ENCODE data around the gene NKIRAS1.
"Not testable (repeated sequence)": the region's sequence is repeated elsewhere in the genome, so short reads cannot be mapped to it uniquely, and the experiment has no call there.

NKIRAS1 gene

DNA sequence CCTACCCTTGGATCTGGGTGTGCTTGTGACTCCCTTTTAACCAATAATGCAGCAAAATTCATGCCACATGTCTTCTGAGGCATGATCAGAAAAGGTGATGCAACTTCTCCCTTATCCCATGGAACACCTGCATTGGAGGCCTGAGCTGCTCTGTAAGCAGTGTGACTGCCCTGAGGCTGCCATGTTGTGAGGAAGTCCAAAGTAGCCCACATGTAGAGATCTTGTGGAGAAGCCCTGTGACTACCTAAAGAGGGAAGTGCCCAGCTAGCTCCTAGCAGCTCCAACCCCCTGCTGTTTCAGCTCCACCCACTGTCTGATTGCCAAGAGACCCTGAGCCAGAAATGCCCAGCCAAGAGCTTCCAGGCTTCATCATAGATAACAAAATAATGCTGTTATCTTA is 21.9 kb upstream of the NKIRAS1 start:
- DNase-seq: no peak

DNA sequence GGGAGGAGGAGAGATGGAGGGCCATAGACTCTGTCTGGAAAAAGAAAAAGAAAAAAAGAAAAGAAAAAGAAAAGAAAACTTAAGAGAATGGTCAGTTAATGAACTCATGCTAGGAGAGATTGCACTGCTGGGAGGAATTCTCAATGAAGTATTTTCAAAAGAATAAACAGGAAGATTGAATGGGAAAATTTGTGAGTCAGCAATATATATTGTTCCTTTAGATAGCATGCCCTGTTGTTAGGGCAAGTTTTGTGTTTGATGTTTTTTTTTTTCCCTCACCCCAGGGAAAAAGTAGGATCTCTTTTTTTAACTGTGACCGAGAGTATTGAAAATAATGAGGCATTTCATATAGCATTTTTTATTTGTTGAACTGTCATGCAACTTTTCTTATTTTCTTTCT is 20.5 kb upstream of the NKIRAS1 start:
- DNase-seq: no peak

DNA sequence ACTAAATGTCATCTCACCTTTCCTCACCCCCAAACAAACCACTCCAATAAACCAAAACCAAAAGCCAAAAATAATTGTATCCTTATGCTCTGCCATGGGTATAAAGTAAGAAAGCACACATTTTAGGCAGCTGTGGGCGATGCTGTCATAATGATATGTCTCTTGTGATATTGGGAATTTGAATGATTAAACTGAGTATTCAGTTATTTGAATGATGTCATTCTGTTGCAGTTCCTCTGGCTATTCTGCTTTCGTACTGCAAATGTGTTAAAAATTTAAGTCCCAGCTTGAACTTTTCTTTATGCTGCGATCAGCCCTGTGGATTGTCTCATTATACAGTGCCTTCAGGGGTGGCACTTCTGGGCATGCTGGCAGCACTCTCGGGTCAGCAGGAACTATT is 17.5 kb upstream of the NKIRAS1 start:
- DNase-seq: no peak

DNA sequence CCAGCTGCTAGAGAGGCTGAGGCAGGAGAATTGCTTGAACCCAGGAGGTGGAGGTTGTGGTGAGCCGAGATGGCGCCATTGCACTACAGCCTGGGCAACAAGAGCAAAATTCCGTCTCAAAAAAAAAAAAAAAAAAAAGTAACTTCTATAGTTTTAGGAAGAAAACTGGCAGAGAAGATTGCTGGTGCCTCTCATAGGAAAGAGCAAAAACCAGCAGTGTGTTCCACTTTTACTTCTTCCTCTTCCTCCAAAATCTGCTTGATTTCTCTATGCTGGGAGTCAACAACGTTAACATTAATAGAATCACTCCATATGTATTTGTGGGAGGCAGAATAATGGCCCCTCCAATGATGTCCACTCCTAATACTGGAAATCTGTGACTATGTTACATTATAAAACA is 15.8 kb upstream of the NKIRAS1 start:
- DNase-seq: no peak

DNA sequence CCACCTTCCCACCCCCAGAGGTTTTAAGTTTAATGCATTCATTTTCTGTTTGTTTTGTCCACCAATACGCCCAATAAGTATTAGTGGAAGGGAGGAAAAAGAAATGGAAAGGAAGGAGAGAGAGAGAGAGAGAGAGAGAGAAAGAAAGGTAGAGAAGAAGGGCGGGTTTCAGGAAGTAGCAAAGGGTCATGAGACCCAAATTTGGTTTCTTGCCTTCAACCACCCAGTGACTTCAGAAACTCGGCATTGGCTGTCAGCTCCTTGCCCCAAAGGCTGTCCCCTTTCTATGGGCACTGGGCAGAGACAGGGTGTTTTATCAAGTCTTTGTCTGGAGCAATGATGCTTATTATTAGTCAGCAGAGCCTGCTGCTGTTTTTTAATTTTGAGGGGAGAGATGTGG is 14.8 kb upstream of the NKIRAS1 start:
- no peak for DNase-seq

DNA sequence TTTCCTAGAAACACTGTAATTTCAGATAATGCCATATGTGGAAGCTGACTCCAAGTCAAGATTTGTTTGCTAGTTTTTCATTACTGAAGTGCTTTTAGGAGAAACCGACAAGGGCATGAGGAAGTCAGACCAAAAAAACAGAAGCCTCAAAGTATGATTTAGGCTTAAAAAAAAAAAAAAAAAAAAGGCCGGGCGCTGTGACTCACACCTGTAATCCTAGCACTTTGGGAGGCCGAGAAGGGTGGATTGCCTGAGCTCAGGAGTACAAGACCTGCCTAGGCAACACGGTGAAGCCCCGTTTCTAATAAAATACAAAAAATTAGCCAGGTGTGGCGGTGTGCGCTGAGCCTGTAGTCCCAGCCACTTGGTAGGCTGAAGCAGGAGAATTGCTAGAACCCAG is 11.7 kb upstream of the NKIRAS1 start:
- DNase-seq: no peak

DNA sequence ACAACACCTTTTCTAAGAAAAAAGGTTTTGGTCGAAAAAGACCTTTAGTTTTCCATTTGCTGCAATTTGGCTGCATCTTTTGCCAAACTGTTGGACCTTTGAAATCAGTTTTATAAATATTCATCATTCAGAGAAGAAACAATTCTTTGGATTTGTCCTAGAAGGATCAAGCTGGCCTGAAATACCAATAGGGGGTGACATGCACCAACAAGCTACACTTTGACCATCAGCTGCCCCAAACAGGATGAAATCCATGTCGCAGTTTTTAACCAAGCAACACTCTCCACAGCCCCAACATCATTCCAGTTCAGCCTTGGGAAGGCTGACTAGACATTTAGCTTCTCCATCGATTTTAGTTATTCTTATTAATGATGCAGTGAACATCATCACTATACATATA is 9.9 kb upstream of the NKIRAS1 start:
- DNase-seq: no peak

DNA sequence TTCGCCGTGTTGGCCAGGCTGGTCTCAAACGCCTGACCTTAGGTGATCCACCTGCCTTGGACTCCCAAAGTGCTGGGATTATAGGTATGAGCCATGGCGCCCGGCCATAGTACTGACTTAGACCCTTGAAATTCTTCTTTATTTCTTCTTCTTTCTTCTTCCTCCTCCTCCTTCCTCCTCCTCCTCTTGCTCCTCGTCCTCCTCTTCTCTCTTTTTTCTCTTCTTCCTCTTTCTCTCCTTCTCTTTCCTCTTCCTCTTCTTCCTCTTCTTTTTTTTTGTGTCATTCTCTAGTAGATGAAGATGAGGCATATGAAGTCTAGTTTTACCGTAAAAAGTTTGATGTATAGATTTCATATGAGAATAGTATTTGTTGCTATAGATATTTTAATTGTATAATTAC is 9.5 kb upstream of the NKIRAS1 start:
- DNase-seq: no peak

DNA sequence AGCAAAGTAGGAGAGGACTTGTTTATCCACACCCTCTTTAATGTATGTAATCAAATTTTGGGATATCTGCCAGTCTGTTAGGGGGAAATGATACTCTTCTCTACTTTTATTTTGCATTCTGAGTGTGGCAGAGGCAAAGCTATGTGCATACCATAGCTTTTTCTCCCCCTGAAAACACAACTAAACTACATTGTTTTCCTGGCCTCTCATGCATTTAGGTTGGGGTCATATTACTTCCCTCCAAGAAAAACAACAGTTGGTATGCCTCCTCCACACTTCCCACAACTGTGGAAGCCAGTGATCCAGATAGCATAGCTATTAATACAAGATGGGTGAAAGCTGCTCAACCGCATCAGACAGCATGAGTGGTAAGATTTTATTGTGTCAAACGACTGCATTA is 7.0 kb upstream of the NKIRAS1 start:
- no peak for DNase-seq

DNA sequence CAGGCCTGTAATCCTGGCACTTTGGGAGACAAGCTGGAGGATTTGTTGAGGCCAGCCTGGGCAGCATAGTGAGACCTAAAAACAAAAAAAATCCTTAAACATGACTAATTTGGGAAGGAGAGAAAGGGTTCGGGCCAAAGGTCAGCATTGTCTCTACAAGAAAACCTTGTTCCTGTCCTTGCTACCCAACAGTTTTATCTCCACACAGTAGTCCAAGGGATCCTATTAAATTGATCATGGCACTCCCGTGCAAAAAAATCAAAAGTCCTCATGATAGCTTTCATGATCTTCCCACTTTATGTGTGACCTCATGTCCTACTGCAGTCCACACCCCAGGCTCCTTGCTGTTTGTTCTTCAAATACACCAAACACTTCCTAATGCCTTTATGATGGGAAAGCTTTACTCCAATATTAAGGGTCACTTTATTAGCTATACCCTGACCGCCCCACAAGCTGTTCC is 4.3 kb upstream of the NKIRAS1 start:
- DNase-seq: no peak

DNA sequence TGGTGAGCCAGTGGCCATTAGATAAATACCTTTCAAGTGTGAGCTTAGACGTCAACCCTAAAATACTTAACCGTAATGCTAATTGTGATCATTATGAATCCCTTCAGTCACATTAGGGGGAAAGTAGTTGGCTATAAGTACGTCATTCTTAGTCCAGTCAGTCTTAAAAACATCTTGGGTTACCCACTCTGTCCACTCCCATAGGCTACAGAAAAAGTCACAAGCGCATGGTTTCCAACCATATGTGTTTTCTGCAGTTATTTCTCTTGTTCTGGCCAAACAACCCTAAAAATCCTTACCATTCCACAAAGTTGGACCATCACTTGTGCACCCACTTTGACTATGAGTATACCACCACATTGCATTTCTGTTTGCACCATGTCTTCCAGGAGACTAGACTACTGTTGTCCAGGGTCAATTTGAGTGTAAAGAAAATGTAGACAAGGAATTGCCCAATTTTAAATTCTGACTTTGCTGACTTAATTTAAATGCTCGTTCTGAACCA is 3.4 kb upstream of the NKIRAS1 start:
- DNase-seq: no peak

DNA sequence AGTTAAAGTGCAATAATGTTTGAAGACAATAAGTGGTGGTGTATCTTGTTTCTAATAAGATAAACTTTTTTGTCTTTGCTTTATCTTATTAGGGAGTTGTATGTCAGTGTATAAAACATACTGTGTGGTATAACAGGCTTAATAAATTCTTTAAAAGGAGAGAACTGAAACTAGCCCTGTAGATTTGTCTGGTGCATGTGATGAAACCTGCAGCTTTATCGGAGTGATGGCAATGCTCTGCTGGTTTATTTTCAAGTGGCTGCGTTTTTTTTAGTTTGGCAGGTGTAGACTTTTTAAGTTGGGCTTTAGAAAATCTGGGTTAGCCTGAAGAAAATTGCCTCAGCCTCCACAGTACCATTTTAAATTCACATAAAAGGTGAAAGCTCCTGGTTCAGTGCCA is 2.8 kb upstream of the NKIRAS1 start:
- DNase-seq: no peak

DNA sequence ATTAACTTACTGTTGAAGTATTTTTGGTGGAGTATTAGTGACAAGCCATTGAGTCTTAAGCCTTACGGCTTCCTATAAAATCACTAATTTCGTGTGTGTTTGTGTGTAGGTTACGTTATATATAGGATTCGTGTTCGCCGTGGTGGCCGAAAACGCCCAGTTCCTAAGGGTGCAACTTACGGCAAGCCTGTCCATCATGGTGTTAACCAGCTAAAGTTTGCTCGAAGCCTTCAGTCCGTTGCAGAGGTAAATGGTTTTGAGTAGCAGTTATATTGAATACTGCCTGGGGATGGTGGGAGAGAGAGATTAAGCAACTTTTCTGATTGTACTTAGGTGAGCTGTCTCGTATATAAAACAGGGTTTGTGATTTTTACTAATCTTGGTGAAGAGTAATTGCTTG is 1.5 kb upstream of the NKIRAS1 start:
- DNase-seq: not testable (repeated sequence)

DNA sequence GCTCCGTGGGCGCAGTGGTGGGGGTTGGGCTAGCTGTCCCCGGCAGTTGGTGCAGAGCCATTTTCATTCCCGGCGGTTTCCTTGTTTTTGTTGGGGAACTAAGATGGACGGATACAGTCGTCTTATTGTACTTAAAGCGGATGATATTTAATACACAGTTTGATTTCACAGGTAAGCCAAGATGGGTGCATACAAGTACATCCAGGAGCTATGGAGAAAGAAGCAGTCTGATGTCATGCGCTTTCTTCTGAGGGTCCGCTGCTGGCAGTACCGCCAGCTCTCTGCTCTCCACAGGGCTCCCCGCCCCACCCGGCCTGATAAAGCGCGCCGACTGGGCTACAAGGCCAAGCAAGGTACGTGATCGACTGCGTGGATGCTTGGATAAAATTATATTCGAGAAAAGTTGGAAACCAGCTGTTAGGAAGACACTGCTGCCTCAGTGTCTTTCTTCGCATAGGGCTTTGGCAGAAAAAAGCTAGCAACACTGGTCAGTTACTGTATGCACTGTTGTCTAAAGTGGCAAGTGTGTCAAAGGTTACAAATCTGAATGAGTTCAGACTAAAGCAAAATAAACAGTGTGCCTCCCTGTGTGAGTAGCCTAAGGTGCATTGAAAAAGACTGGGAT is 1.0 kb upstream of the NKIRAS1 start:
- not testable (repeated sequence) for DNase-seq

DNA sequence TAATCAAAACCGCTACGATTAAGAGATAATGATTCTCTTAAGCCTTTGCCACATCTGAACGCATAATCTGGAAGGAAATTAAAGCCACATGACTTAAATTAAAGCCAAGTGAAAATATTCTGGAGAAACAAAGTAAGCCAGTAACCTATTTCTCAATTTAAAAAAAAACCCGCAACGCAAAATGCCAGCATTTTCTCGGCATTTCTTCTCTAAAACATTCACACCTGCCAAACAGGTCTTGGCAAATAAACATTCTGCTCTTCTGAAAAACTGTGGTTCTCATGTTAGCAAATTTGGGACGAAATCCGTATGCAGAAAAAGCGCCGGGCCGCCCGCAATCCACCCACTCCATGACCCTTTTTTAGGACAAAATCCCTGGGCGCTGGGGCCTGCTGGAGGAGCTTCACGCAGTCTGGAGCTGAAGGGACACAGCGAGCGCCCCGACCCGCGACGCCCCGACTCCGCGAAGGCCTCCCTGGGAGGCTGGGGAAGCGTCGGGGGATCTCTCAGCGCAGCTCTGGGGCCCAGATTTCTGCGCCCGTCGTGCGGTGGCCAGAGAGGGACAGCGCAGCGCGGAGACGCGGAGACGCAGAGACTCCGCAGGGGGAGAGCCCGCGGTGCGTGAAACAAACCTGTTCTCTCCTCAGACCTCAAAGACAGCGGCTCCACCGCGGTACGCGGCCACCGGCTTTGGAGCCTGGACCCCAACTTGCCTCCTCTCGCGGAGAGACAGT is 471 bp downstream of the NKIRAS1 start:
- DNase-seq: no peak

DNA sequence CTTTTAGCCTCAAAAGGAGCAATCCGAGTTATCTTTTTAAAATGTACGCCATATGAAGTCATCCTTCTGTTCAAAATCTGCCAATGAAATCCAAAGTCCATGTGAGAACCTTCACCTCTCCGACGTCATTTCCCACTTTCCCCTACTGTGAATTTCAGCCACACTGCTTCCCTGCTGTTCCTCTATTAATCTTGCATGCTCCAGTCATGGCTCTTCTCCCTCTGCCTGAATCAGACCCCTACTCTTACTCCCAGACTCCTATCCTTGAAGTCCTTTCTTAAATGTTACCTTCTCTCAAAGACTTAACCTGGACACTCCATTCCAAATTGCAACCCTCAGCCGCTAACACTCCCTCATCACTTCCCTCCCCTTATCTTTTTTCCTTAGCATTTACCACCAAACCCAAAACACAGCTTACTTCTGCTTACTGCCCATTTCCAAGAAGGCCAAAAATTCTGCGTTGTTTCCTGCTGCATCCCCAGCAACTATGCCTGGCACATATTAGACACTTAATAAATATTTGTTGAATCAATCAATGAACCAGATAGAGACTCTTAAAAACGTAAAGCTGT is 1.2 kb downstream of the NKIRAS1 start:
- DNase-seq: no peak

DNA sequence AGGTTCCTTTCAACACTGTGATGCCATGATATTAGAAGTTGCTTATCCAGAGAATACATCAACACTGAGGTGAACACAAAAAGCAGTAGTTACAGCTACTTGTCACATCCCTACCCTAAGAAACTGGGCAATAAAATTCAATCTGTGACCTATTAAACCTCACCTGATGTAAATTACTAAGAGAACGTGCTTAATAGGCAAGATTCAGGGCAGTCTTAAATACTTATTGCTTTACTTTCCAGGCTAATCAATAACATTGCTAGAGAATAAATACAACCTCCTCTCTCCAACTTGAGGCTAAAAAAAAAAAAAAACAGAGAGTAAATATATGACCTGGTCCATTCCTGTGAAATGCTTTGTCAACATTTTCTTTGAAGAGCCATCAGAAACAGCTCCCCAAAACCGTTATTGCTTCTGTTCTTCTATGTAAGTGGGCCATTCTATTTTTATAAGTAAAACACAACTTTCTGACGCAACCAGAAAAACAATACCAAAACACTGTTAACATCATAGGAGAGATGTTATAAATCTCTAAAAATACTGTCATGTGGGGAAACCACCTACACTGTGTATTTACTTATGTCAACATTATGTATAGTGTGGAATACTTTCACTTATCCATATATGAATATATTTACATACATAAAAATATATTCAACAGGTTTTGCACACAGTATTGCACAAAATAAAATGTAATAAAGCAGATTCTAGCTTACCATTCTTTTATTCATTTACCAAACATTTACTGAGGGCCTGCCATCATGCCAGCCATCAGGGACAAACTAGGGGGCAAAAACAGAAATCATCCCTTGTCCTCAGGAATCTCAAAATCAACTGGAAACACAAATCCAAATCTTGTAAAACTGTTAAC is 2.7 kb downstream of the NKIRAS1 start:
- no peak for DNase-seq

DNA sequence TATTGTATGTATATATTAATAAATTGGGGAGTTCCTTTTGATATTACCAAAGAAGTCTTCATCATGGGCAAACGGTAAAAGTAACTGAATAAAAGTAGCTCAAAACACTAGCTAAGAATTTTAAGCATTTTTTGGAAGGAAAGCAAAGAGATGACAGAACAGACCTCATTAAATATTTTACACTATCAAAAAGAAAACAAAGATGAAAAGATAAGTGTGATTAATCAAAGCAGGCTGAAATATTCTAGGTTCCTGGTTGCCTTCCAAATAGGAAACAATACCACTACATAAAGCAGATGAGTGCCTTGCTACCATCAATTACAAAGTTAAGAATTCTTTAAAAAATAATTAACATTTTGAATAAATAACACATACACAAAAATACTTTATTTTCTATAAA is 3.6 kb downstream of the NKIRAS1 start:
- DNase-seq: no peak

DNA sequence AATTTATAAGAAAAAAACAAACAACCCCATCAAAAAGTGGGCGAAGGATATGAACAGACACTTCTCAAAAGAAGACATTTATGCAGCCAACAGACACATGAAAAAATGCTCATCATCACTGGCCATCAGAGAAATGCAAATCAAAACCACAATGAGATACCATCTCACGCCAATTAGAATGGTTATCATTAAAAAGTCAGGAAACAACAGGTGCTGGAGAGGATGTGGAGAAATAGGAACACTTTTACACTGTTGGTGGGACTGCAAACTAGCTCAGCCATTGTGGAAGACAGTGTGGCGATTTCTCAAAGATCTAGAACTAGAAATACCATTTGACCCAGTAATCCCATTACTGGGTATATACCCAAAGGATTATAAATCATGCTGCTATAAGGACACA is 4.5 kb downstream of the NKIRAS1 start:
- not testable (repeated sequence) for DNase-seq

DNA sequence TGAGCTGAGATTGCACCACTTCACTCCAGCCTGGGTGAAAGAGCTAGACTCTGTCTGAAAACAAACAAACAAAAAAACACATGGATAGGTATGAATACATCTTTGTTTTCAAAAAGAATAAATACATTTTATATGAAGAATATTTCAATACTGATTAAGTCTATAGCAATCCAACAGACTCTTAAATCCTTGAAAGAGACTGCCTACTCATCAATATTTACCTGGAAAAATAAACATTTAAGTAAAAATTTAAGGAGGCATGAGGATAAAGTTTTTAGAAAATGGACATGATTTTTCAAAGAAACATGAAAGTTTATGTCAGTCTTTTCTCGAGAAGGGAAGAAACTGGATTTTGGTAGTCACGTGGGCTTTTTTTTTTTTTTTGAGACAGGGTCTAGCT is 5.4 kb downstream of the NKIRAS1 start:
- DNase-seq: no peak

DNA sequence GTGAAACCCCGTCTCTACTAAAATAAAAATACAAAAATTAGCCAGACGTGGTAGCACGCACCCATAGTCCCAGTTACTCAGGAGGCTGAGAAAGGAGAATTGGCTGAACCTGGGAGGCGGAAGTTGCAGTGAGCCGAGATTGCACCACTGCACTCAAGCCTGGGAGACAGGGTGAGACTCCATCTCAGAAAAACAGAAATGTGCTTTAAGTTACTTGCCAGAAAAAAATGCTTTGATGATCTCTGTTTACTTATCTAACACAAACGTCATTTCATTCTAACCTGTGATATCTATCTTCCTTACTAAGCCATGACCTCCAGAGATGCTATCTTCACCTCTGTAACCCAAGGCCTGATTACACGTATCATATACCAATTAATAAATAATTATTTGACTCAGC is 7.4 kb downstream of the NKIRAS1 start:
- no peak for DNase-seq

DNA sequence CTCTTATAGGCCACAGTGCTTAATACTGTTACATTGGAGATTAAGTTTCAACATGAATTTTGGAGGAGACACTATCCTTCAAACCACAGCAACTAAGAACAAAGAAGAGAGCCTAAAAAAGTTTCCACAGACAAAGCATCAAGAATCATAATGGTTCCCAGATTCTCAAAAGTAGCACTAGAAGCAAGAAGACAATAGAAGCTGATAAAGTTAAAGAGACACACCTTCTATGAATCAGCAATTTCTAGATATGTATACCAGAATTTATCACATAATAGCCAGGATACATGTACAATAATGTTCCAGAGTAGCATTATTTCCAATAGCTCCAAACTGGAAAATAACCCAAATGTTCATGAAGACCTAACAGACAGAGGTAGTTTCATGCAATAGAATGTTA is 12.2 kb downstream of the NKIRAS1 start:
- DNase-seq: no peak

DNA sequence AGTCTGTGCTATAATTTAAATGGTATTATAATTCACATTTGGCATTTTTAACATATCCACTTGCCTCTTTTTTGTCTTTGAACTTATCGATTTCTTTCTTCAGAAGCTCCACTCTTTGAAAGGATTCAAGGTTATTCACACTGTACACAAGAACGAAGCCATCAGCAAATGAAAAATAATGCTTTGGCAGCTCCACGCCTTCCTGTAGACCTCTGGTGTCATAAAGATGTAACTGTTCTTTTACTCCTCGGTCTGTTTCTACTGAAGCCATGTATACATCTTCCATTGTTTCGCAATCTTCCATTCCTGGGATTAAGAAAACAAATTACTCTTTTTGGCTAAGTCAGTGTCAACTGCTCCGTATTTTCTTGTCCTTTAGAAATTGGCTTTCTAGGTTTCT is 16.0 kb downstream of the NKIRAS1 start:
- DNase-seq: no peak

Data from CD4-positive, alpha-beta T cell treated with Interleukin-17A for 1 hour (primary cell).